Germinal center (tissue), 1 donor: ENCODE results near the gene RPS27.
"Not testable (repeated sequence)": the region's sequence is repeated elsewhere in the genome, so short reads cannot be mapped to it uniquely, and the experiment has no call there.

Source experiments
- DNase-seq: peaks from one replicate; pipeline ENCODE4 v3.0.0; 2012; ENCODE audit warnings: mixed read lengths, low spot score

RPS27 gene

DNA sequence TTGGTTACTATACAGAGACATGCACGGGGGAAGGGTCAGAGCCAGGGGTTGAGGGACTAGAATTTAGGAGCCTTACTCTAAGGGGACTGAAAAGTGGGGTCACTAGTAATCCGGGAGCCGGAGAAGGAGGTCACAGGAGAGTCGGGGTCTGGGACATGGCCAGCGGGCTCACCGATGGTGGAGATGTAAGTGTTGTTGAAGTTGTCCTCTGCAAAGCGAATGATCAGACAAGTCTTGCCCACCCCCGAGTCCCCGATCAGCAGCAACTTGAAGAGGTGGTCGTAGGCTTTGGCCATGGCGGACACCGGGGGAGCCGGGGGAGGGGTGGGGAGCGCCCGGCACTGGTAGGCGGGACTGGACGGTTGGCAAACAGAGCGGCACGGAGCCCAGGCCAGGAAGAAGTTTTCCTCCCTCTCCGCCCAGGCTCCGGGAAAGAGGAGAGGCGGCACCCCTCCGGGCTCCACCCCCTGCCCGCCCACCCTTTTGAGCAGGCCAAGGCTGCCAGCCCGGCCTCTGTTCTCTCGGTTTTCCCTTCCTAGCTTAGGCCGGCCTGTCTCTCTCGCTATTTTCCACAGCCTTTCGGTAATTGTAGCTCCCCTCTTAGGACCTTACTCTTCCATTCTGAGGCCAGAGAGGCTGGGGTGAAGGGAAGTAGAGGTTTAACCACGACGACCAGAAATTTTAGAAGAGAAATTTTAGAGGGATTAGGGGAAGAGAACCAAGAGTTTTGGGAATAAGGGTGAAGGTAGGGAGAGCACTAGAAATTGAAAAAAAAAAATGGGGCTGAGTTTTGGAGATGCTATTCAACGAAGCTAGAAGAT lies 4.4 kb upstream of the RPS27 start, which contains the start of gene RAB13:
Gene RAB13 (minus strand): TSS at position 399 of the 821 bp plus-strand sequence. CDS start 103 bp downstream, at position 296.
- peak; percentile 54 for DNase-seq

DNA sequence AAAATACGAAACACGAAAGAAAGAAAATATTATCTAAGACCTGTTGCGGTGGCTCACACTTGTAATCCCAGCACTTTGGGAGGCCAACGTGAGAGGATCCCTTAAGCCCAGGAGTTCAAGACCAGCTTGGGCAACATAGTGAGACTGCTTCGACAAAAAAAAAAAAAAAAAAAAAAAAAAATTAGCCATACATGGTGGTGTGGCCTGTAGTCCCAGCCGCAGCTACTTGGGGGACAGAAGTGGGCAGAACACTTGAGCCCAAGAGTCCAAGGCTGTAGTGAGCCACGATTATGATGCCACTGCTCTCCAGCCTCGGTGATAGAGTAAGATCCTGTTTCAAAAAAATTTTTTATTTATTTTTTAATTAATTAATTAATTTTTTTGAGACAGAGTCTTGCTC lies 2.9 kb upstream of the RPS27 start:
- DNase-seq = no peak

DNA sequence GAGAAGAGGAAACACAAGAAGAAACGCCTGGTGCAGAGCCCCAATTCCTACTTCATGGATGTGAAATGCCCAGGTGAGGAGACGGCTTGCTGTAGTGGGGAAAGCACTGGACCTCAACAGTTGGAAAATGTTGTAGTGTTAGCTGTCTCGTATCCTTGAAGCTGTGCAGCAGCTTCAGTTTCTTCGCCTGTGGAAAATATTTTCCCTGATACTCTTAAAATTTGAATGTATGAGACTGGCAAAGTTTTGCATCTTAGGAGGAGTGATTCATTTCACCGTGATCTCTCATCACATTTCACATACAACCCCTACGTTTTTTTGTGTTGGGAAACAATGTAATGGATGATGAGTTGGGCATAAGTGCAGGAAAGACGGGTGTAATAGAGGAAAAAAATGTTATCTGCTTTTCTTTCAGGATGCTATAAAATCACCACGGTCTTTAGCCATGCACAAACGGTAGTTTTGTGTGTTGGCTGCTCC lies 629 bp downstream of the RPS27 start:
- DNase-seq = no peak

DNA sequence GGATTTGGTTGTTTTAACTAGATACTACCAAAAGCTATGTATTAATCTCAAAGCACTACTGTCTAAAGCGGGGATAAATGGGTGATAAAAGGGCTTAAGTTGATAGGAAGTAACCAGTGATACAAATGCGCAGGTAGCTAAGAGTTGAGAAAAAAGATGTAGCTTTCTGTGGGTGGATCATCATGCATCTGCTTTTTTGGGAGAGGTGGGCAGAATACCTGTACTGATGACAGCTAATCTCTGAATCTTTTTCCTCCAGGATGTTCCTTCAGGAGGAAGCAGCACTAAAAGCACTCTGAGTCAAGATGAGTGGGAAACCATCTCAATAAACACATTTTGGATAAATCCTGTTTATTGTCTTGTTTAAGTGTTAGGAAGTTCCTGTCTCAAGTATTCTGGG lies 1.2 kb downstream of the RPS27 start:
- DNase-seq = no peak

DNA sequence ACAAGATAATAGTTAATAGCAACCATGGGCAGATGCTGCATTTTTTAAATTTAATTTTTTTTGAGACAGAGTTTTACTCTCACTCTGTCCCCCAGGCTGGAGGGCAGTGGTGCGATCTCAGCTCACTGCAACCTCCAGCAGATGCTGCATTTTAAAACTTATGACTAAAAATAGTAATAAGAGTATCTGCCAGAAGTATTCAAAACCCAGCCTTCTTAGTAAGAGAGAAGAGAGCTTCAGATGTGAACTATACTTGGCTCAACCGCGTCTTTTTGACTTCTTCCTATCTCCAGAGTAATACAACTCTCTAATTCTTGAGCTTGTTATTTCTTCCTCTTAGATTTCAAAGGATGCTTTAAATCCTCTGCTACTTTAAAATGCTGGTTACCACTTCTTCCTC lies 4.6 kb downstream of the RPS27 start:
- no peak for DNase-seq

DNA sequence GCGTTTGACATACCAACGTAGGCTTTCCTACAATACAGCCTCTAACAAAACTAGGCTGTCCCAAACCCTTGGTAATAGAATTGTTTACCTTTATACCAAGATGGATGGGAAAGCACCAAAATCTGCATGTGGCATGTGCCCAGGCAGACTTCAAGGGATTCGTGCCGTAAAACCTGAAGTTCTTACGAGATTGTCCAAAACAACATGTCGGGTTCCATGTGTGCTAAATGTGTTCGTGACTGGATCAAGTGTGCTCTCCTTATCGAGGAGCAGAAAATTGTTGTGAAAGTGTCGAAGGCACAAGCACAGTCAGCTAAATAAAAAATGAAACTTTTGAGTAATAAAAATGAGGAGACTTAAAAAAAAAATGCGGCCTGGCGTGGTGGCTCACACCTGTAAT lies 5.1 kb downstream of the RPS27 start:
- DNase-seq = no peak

DNA sequence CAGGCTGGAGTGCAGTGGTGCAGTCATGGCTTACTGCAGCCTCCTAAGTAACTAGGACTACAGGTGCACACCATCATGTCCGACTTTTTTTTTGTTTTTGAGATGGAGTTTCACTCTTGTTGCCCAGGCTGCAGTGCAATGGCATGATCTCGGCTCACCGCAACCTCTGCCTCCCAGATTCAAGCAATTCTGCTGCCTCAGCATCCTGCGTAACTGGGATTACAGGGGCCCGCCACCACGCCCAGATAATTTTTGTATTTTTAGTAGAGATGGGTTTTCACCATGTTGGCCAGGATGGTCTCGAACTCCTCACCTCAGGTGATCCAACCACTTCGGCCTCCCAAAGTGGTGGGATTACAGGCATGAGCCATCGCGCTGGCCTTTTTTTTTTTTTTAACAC lies 6.3 kb downstream of the RPS27 start:
- DNase-seq = not testable (repeated sequence)

DNA sequence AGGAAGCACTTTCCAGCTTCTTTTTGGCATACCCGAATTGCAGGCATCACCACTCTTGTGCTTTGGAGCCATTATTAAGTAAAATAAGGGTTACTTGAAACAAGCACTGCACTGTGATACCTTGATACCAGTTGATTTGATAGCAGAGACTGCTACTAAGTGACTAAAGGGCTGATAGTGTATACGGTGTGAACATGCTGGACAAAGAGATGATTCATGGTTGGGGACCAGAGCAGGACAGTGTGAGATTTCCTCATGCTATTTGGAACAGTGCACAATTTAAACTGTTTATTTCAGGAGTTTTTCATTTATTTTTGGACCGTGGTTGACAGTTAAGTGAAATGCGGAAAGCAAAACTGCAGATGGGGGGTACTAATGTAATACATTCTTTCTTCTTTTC lies 9.9 kb downstream of the RPS27 start:
- DNase-seq = no peak

DNA sequence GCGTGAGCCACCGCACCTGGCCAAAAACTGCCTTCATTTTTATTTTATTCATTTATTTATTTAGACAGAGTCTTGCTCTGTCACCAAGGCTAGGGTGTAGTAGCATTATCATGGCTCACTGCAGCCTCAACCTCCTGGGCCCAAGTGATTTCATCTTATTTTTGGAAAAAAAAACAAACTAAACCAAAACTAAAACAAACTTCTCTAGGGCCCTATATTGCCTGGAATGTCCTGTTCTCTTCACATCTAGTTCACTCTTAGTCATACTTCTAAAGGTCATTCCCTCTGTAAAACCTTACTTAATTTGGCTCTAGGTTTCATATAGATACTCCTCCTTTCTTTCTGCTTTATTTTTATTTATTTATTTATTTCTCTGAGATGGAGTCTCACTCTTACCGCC lies 15.6 kb downstream of the RPS27 start:
- DNase-seq = no peak

DNA sequence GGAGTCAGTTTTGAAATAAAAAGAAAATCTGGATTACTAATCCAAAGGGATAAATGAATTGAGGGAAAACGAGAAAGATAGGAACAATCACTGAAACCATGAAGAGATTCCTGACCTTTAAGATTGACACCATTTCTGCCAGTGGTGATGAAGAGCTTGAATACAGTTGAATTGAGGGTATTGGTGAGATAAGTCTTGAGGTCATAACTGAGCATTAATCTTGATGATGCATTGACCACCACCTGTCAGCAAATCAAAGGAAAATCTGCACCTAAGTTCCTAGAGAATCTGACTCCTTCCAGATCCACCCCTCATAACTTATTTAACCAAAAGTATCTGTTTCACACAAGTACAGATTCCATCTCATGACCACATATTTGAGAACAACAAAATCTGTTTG lies 21.6 kb downstream of the RPS27 start:
- DNase-seq = no peak

DNA sequence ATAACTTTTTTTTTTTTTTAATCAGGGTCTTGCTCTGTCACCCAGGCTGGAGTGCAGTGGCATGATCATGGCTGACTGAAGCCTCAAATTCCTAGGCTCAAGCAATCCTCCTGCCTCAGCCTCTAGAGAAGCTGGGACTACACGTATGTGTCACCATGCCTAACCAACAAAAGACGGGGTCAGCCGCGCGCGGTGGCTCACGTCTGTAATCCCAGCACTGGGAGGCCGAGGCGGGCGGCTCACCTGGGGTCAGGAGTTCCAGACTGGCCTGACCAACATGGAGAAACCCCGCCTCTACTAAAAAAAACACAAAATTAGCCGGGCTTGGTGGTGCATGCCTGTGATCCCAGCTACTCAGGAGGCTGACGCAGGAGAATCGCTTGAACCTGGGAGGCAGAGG lies 22.0 kb downstream of the RPS27 start:
- DNase-seq = not testable (repeated sequence)

DNA sequence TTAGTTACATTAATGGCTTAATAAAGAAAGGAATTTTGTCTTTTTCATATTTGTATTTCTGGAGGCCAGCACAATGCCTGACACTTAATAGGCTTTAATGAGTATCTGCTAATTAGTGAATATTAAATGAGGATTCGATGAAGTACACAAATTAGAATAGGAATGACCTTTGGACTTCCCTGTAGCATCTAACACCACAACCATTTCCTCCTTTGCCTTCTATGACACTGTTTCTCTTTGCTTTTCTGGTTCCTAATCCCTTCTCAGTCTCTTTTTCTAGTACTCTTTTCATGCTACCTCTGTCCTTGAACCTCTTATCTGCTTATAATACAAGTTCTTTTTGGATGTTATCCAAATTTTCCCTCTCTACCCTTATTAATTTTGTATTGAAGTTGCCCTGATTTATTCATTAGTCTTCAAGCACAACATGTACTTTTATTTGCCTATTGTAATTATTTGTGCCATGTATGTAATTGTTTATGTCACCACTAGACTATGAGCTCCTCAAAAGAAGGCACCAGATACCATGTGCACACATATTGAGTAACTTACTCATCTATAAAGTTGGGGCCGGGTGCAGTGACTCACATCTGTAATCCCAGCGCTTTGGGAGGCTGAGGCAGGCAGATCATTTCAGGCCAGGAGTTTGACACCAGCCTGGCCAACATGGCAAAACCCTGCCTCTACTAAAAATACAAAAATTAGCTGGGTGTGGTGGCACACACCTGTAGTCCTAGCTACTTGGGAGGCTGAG lies 23.8 kb downstream of the RPS27 start:
- DNase-seq = no peak

DNA sequence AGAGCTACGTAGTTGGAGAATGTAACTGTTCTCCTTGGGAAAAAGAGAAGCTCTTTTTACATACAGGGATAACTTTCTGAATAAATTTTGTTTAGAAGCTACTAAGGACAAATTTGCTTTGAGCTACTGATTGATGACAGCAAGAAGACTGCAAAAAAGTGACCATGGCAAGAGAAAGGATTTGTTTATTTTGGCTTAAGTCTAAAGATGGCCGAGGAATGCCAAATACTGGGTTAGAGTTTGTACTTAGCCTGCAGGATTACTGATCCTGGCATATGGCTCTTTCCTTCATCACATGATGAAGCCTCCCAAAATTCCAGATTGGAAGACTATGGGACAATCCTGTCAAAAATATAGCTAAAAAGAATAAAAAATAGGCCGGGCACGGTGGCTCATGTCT lies 28.7 kb downstream of the RPS27 start:
- no peak for DNase-seq

DNA sequence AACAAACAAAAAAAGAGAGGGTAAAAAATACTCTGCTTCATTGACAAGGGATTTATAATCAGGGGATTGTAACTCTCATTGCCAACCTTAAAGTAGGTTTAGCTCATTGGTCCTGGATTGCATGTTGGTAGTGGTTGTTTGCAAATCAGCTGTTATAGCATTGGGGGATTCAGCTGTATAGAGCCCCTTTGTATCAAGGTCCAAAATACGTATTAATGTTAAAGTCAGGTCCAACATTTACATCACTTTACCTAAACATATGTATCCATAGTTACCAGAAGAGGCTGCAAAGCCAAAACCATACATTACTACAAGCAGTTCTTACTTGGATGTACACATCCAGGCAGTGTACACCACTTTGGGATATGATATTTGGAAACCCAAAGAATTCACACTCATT lies 29.4 kb downstream of the RPS27 start:
- DNase-seq = no peak

DNA sequence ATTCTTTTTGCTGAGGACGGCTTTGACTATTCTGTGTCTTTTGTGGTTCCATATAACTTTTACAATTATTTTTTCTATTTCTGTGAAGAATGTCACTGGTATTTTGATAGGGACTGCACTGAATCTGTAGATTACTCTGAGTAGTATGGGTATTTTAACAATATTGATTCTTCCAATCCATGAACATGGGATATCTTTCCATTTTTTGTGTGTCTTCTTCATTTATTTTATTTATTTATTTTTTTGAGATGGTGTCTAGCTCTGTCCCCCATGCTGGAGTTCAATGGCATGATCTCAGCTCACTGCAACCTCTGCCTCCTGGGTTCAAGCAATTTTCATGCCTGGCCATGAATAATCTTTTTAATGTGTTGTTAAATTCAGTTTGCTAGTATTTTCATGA lies 43.1 kb downstream of the RPS27 start:
- not testable (repeated sequence) for DNase-seq
